GM21447 (cell line): ENCODE measurements around the gene NOD1.

Experiments used
- ATAC-seq: cut with Tn5 transposase; IDR thresholded peaks from one replicate; pipeline ENCODE4 v1.9.1; 2021; ENCODE audit not compliant: unreplicated experiment

The NOD1 gene

GRCh38 chr7:30451539-30452279 lies 26.9 kb downstream of the NOD1 start:
- no peak for ATAC-seq

GRCh38 chr7:30450983-30451497 lies 27.5 kb downstream of the NOD1 start:
- no peak for ATAC-seq

DNA sequence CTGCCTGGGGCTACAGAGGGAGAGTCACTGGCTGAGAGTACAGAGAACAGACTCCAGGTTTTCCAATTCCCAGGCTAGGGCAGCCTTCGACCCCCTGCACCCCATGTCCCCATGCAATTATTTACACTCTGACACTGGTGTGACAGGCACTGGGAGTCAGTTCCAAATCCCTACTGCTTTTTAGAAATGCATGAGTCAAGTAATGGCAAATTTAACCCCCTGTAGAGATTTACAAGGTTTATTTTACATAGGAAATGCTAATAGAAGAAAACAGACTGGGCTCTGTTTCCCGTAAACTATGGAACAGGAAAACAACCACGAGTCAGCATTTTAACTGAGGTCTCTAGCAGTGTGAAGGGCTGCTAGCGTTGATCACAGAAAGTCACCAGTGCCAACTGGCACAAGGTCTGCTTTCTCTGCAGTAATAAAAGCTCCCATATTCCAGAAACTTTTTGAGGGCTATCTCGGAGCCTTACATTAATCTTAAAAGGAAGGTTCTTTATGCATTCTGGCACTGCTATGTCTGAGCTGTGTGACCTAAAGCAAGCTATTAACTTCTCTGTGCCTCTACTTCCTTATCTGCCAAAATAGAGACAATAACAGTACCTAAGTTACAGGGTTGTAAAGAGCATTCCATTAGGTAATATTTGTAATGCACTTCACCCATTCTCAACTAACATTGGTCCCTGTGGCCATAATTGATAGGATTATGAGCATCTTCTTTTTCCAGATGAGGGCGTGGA lies 28.2 kb downstream of the NOD1 start:
- ATAC-seq = no peak

GRCh38 chr7:30448461-30449189 lies 30.0 kb downstream of the NOD1 start:
- ATAC-seq = no peak

GRCh38 chr7:30447466-30447865 lies 31.1 kb downstream of the NOD1 start:
- no peak for ATAC-seq

DNA sequence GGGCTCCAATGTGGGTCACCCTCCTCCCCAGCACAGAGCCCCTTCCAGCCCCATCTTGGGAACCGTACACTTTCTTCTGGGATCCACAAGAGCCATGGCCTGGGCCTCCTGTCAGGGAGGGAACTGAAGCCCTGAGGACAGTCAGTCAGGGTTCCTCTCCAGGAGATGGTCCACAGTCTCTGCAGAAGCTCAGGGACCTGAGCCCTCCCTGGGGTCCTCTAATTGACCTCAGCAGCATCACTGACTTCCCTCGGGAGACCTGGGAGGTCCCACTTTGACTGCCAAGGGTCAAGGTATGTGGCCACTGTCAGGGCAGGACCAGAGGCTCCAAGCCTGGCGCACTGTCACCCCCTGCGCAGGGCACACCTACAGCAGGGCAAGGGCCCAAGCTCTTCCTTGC lies 32.3 kb downstream of the NOD1 start:
- no peak for ATAC-seq

DNA sequence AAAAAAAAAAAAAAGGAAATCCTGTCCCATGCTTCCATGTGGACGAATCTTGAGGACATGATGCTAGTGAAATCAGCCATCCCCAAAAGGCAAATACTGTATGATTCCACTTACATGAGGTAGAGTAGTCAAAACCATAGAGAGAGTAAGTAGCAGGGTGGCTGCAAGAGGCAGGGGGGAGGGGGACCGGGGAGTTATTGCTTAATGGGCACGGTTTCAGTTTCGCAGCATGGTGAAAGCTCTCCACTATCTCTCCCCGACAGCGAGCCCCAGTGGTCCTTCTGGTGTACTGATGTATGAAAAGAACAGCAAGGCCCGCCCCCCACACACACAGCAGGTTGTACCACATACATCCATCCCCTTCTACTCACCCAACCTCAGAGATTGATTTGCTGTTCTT lies 32.8 kb downstream of the NOD1 start:
- ATAC-seq = peak; percentile 100

DNA sequence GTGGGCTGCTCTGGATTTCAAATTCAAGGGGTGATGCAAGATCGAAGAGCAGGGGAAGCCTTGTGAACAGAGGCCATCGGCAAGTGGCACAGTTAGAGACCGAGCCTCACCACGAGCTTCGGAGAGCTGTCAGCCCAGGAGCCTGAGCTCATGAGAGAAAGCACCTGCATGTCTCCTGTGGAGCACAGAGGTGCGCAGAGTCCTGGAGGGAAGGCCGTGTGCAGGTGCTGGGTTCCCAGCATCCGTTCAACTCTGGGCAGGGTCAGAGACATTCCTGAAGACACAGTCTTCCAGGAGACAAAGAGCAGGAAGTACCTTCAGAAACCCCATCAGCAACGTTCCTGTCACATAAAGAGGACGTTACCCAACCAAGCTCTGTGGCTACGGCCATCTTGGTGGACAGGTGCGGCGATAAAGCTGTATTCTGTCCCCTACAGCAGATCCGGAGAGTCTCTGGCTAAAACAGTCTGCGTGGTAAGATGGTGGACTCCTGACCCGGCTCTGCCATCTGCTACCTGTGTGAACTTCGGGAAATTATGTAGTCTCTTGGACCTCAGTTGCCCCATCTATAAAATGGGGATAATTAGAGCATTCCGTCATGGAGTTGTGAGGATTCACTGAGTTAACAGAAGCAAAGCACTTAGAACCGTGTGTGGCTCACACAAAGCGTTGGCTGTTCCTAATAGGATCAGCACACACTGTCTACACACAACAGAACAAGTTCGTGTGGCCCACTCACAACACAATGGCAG lies 40.6 kb downstream of the NOD1 start:
- ATAC-seq = no peak

- no peak for ATAC-seq
These were observed 42.1 kb downstream of the NOD1 start for GRCh38 chr7:30436518-30436917.

DNA sequence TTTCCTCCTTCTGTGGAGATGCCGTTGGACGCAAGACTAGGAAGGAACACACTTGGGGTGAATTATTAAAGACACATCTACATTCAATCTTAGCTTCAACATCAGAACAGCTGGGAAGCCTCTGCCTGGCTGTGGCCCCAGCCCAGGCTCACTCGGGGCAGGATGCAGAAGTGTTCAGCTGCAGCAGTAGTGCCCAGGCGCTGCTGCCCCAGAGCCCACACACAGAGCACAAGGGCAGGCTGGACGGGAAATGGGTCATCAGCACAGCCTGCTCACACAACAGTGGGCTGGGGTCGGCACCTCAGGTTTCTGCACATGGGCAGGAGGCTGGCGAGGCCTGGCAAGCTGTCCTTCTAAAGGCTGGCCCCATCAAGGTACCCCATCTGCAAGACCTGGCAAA lies 42.5 kb downstream of the NOD1 start:
- ATAC-seq = no peak

- ATAC-seq = no peak
These were observed 44.3 kb downstream of the NOD1 start for GRCh38 chr7:30434140-30434799.

GRCh38 chr7:30433506-30433905 lies 45.1 kb downstream of the NOD1 start:
- no peak for ATAC-seq

GRCh38 chr7:30433082-30433481 lies 45.5 kb downstream of the NOD1 start:
- no peak for ATAC-seq

- ATAC-seq = no peak
These were observed 47.8 kb downstream of the NOD1 start for GRCh38 chr7:30430777-30431176.

DNA sequence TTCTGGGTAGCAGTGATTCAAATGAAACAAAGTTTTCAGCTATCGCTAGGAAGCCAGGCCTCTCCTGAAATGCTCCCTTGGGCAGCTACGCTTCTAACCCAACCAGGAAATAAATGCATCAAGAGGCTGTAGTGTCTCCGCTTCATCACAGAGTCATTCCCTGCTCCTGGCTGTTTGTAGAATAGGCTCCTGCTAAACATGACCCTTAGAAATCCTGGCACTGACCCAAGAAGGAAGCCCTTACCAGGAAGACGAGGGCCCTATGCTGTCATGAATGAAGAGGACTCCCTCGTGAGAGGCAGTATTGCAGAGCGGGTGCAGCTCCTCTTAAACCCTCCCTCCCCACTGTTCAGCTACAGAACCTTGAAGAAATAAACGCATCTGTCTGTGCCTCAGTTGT lies 48.3 kb downstream of the NOD1 start:
- no peak for ATAC-seq

GRCh38 chr7:30429156-30429530 lies 49.4 kb downstream of the NOD1 start:
- ATAC-seq = no peak

DNA sequence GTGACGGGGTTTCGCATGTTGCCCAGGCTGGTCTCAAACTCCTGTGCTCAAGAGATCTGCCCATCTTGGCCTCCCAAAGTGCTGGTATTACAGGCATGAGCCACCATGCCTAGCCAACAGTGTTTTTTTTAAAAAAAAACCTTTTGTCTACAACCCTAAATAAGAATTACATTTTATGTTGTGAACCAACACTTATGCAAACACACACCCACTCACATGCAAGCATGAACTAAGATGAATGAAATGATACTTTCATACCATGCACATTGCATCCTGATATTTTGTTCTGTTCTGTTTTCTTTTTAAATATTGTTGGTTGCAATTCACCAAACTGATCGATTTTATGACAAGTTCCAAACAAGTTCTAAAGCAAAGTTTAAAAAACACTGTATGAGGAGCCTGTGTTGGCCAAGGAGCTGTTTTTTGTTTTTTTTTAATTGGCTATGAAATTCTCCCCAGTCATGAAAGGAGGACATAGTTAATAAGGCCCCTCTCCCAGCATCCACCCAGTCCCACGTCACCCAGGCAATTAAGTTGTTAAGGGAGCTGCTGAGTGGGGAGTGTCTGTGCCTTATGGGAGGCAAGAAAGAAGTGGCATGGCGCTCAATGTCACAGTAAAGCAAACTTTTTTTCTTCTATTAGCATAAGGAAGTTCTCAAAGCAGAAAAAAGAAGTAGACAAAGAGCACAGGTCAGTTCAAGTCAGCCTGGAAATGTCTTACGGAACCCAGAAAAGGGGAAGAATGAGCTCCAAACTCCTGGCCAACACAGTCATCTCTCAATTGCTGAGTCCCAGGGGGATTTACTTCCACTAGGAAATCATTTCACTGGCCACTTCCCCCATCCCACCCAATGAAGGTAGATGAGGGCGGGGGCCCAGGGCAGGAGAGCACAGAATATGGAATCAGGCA lies 50.1 kb downstream of the NOD1 start:
- no peak for ATAC-seq

DNA sequence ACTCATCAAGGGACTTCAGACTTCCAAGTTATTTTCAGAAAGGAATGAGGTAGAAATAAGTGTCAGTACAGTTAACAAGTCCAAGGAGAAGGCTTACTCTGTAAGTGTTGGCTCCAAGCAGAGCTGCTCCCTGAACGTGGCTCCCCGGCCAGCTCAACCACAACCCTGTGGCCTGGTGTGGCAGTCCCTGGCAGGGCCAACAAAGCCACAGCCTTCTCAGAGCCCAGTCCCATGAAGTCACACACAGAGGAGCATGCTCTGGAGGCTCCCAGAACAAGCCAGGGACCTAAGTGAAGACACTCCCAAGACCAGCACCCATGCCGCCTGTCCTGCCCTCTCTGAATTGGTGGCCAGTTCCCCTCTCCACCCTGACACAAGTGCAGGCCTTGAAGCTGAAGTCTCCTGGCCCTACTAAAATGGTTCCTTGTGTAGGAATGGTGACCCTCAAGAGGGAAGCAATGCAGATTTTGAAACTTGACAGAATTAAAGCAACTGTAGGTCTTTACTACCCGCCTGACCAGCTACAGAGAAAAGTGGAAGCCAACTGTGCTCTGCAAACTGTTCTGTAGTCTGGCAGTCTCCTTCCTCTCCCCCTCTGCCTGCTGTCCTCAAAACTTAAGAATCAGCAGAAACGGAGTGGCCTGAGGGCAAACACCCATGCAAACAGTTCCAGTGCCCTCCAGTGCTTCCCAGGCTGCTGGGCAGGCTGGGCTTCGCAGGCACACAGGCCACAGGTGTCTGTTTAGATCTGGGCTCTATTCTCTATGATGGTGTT lies 51.1 kb downstream of the NOD1 start:
- ATAC-seq = no peak

- ATAC-seq = no peak
These were observed 54.1 kb downstream of the NOD1 start for GRCh38 chr7:30424506-30424905.
